ENCODE data around the gene KCNG4.
A peak's percentile ranks its signal among the peaks of the same experiment; 100 is the strongest.

DNA sequence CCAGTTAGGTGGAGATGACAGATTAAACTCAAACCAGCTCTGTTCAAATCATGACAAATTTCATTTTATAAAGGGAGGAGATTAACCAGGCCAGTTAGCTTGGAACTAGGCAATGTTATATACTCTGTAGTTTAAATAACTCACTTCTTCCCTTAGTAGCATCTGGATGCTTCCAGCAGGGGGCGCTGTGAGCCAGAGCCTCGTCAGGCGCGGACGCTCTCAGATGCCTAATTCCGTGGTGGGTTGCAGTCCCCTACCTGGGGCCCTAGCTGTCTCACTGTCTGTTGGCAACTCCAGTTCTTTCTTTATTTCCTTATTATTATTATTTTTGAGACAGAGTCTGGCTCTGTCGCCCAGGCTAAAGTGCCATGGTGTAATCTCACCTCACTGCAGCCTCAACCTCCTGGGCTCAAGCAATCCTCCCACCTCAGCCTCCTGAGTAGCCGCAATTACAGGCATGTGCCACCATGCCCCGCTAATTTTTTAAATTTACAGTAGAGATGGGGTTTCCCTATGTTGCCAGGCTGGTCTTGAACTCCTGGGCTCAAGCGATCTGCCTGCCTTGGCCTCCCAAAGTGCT is 37.5 kb upstream of the KCNG4 start:
- TF ChIP-seq, protein P1, sequence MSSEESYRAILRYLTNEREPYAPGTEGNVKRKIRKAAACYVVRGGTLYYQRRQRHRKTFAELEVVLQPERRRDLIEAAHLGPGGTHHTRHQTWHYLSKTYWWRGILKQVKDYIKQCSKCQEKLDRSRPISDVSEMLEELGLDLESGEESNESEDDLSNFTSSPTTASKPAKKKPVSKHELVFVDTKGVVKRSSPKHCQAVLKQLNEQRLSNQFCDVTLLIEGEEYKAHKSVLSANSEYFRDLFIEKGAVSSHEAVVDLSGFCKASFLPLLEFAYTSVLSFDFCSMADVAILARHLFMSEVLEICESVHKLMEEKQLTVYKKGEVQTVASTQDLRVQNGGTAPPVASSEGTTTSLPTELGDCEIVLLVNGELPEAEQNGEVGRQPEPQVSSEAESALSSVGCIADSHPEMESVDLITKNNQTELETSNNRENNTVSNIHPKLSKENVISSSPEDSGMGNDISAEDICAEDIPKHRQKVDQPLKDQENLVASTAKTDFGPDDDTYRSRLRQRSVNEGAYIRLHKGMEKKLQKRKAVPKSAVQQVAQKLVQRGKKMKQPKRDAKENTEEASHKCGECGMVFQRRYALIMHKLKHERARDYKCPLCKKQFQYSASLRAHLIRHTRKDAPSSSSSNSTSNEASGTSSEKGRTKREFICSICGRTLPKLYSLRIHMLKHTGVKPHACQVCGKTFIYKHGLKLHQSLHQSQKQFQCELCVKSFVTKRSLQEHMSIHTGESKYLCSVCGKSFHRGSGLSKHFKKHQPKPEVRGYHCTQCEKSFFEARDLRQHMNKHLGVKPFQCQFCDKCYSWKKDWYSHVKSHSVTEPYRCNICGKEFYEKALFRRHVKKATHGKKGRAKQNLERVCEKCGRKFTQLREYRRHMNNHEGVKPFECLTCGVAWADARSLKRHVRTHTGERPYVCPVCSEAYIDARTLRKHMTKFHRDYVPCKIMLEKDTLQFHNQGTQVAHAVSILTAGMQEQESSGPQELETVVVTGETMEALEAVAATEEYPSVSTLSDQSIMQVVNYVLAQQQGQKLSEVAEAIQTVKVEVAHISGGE (tag by site-specific recombination; conservative IDR thresholded peaks at IDR 0.05; ENCODE audit: low read depth) = no peak
- TF ChIP-seq REPIN1 (tag by site-specific recombination; IDR thresholded peaks at IDR 0.05; ENCODE audit: low read depth) (no peak), SP2 (tag by site-specific recombination; IDR thresholded peaks at IDR 0.05) (no peak), ZNF223 (tag by site-specific recombination; IDR thresholded peaks at IDR 0.05) (no peak), SETDB1 (IDR thresholded peaks at IDR 0.05; ENCODE audit: insufficient read length, low read length) (no peak), ZNF610 (tag by site-specific recombination; IDR thresholded peaks at IDR 0.05; ENCODE audit: borderline replicate concordance) (no peak), ZNF549 (tag by site-specific recombination; IDR thresholded peaks at IDR 0.05) (no peak), TRIM28 (IDR thresholded peaks at IDR 0.05; ENCODE audit: borderline replicate concordance, low read length) (no peak), ZNF530 (tag by site-specific recombination; IDR thresholded peaks at IDR 0.05; ENCODE audit: low read depth) (no peak)
- TF ChIP-seq, protein P2, sequence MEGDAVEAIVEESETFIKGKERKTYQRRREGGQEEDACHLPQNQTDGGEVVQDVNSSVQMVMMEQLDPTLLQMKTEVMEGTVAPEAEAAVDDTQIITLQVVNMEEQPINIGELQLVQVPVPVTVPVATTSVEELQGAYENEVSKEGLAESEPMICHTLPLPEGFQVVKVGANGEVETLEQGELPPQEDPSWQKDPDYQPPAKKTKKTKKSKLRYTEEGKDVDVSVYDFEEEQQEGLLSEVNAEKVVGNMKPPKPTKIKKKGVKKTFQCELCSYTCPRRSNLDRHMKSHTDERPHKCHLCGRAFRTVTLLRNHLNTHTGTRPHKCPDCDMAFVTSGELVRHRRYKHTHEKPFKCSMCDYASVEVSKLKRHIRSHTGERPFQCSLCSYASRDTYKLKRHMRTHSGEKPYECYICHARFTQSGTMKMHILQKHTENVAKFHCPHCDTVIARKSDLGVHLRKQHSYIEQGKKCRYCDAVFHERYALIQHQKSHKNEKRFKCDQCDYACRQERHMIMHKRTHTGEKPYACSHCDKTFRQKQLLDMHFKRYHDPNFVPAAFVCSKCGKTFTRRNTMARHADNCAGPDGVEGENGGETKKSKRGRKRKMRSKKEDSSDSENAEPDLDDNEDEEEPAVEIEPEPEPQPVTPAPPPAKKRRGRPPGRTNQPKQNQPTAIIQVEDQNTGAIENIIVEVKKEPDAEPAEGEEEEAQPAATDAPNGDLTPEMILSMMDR (tag by site-specific recombination; IDR thresholded peaks at IDR 0.05) = peak; percentile 62; the same call in 1 of the 2 replicates
- TF ChIP-seq, protein P3, sequence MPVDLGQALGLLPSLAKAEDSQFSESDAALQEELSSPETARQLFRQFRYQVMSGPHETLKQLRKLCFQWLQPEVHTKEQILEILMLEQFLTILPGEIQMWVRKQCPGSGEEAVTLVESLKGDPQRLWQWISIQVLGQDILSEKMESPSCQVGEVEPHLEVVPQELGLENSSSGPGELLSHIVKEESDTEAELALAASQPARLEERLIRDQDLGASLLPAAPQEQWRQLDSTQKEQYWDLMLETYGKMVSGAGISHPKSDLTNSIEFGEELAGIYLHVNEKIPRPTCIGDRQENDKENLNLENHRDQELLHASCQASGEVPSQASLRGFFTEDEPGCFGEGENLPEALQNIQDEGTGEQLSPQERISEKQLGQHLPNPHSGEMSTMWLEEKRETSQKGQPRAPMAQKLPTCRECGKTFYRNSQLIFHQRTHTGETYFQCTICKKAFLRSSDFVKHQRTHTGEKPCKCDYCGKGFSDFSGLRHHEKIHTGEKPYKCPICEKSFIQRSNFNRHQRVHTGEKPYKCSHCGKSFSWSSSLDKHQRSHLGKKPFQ (tag by site-specific recombination; IDR thresholded peaks at IDR 0.05) = no peak

Data from HEK293 (cell line).